ENCODE data around the gene MANBA. TPM values are rescaled to one million over a fixed set of nuclear protein-coding genes. Genes with fewer than 3 reads are reported as not detected.

Gene MANBA
- total RNA-seq, 1 experiment from 2014 or later, result 14.5 TPM

GRCh38 chr4:102640669-102641068, 120.1 kb downstream of the MANBA start:
- TF ChIP-seq, protein P1, sequence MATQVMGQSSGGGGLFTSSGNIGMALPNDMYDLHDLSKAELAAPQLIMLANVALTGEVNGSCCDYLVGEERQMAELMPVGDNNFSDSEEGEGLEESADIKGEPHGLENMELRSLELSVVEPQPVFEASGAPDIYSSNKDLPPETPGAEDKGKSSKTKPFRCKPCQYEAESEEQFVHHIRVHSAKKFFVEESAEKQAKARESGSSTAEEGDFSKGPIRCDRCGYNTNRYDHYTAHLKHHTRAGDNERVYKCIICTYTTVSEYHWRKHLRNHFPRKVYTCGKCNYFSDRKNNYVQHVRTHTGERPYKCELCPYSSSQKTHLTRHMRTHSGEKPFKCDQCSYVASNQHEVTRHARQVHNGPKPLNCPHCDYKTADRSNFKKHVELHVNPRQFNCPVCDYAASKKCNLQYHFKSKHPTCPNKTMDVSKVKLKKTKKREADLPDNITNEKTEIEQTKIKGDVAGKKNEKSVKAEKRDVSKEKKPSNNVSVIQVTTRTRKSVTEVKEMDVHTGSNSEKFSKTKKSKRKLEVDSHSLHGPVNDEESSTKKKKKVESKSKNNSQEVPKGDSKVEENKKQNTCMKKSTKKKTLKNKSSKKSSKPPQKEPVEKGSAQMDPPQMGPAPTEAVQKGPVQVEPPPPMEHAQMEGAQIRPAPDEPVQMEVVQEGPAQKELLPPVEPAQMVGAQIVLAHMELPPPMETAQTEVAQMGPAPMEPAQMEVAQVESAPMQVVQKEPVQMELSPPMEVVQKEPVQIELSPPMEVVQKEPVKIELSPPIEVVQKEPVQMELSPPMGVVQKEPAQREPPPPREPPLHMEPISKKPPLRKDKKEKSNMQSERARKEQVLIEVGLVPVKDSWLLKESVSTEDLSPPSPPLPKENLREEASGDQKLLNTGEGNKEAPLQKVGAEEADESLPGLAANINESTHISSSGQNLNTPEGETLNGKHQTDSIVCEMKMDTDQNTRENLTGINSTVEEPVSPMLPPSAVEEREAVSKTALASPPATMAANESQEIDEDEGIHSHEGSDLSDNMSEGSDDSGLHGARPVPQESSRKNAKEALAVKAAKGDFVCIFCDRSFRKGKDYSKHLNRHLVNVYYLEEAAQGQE (IDR thresholded peaks at IDR 0.05; ENCODE audit: insufficient read depth in 1 of 2, low read depth in 2 of 2, low read length in 1 of 2), result no peak
- no peak for TF ChIP-seq TCF7L2 (IDR thresholded peaks at IDR 0.05; ENCODE audit: low read depth, low read length)
- in situ Hi-C loops (cut with HindIII; ENCODE audit: low pct_unique_long_range_greater_than_20kb, low sequenced_read_pairs) (no loop called here), intact Hi-C loops (cut with micrococcal nuclease; ENCODE audit: unreplicated experiment) (no loop called here)
- Histone ChIP-seq H3K4me3 (ENCODE audit: low read depth in 2 of 2, low read length in 2 of 2) (no peak overlapping the region), H3K36me3 (ENCODE audit: control insufficient read depth, insufficient read depth, low read length) (no peaks in the 10 kb centered on the region; the same call in 1 of the 2 replicates), H3K4me1 (ENCODE audit: control insufficient read depth, insufficient read depth, low read length) (no peaks in the 10 kb centered on the region), H3K9me3 (ENCODE audit: control insufficient read depth, insufficient read depth, low read depth, low read length) (no peaks in the 10 kb centered on the region), H3K27ac (ENCODE audit: low read length) (no peak overlapping the region), H3K27me3 (ENCODE audit: control insufficient read depth, insufficient read depth, low read length) (no peaks in the 10 kb centered on the region)
- CTCF ChIA-PET, result no interaction called here
- ATAC-seq (no peak), DNase-seq (ENCODE audit: low read depth, low spot score) (no peak)
- BruUV-seq (replicated peaks), result no TSS peak
- POLR2A ChIA-PET, result no interaction called here

GRCh38 chr4:102639598-102639997, 121.2 kb downstream of the MANBA start:
- Histone ChIP-seq H3K27me3 (ENCODE audit: control insufficient read depth, insufficient read depth, low read length) (no peaks in the 10 kb centered on the region), H3K36me3 (ENCODE audit: control insufficient read depth, insufficient read depth, low read length) (no peaks in the 10 kb centered on the region; the same call in 1 of the 2 replicates), H3K9me3 (ENCODE audit: control insufficient read depth, insufficient read depth, low read depth, low read length) (no peaks in the 10 kb centered on the region), H3K27ac (ENCODE audit: low read length) (no peak overlapping the region), H3K4me3 (ENCODE audit: low read depth in 2 of 2, low read length in 2 of 2) (no peak overlapping the region), H3K4me1 (ENCODE audit: control insufficient read depth, insufficient read depth, low read length) (no peaks in the 10 kb centered on the region)
- ChIA-PET POLR2A (no interaction called here), CTCF (no interaction called here)
- ATAC-seq (no peak), DNase-seq (ENCODE audit: low read depth, low spot score) (no peak)
- TF ChIP-seq TCF7L2 (IDR thresholded peaks at IDR 0.05; ENCODE audit: low read depth, low read length) (no peak), POLR2AphosphoS5 (IDR thresholded peaks at IDR 0.05; ENCODE audit: low read depth, low read length) (no peak), SIN3A (IDR thresholded peaks at IDR 0.05; ENCODE audit: borderline replicate concordance, insufficient read depth, low read depth, low read length) (no peak)
- TF ChIP-seq, protein P1 (IDR thresholded peaks at IDR 0.05; ENCODE audit: insufficient read depth in 1 of 2, low read depth in 2 of 2, low read length in 1 of 2), result no peak
- TF ChIP-seq, protein P2, sequence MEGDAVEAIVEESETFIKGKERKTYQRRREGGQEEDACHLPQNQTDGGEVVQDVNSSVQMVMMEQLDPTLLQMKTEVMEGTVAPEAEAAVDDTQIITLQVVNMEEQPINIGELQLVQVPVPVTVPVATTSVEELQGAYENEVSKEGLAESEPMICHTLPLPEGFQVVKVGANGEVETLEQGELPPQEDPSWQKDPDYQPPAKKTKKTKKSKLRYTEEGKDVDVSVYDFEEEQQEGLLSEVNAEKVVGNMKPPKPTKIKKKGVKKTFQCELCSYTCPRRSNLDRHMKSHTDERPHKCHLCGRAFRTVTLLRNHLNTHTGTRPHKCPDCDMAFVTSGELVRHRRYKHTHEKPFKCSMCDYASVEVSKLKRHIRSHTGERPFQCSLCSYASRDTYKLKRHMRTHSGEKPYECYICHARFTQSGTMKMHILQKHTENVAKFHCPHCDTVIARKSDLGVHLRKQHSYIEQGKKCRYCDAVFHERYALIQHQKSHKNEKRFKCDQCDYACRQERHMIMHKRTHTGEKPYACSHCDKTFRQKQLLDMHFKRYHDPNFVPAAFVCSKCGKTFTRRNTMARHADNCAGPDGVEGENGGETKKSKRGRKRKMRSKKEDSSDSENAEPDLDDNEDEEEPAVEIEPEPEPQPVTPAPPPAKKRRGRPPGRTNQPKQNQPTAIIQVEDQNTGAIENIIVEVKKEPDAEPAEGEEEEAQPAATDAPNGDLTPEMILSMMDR (IDR thresholded peaks at IDR 0.05), result no peak
- intact Hi-C loops (cut with micrococcal nuclease; ENCODE audit: unreplicated experiment), result no loop called here
- BruUV-seq (replicated peaks), result no TSS peak
- in situ Hi-C loops (cut with HindIII; ENCODE audit: low pct_unique_long_range_greater_than_20kb, low sequenced_read_pairs), result no loop called here
